NK-92 treated with Interleukin-12 subunit alpha and Interleukin-12 subunit beta, amount 100 ng/mL, for 24 hours (cell line): ENCODE results near the gene PRDM15.

Experiments used
- DNase-seq: peaks from one replicate; lab custom pipeline; 2025; lab: John Stamatoyannopoulos, UW

The PRDM15 gene

DNA sequence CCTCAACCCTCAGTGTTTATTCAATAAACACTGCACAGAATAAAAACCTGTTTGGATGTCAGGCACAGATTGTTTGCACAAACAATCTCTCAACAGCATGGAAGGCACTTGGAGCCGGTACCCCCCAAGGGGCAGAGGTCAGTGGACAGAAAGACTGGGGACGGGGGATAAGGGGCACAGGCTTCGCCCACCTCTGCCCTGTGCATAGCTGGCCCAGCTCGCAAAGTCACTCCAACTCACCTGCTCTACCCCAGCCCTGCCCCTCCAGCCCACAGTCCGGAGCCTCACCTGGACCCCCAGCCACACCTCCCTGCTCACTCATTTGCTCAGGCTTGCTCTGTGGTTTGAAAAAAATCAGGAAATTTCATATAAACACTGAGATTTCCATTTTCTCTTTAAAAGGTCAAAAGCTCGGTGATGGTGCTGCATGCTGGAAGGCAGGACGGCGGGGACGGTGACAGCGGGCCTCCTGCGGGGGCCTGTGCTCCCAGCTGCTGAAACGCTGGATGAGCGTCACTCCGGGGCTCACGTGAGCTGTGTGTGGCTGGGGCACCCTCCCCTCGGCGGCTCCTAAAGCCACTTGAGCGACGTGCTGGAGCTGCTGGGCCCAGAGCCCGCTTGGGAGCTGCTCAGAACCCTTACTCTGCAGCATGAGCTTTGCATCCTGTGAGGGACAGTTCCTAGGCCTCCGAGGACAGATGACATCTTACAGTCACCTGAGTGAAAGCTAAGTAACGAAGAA, 54.5 kb downstream of the PRDM15 start:
- no peak for DNase-seq

- DNase-seq, result no peak
Measured at GRCh38 chr21:41823906-41824305, 55.2 kb downstream of the PRDM15 start.

DNA sequence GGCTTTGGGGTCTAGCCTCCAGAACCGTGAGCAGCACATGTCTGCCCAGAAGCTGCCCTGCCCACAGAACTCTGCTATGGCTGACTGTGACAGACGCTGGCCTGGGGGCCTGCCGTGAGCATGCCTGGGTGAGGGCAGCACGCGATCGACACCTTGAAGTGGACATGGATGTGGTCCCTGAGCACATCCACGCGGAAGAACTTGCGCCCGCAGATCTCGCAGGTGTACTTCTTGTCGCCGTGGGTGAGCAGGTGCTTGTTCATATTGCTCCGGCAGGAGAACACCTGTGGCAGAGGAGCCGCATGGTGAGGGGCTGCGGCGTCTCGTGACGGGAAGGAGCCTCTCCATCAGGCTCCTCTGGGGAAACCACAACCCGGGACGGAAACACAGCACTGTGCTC, 56.0 kb downstream of the PRDM15 start:
- DNase-seq, result no peak

GRCh38 chr21:41821756-41822431, 57.2 kb downstream of the PRDM15 start:
- no peak for DNase-seq

- DNase-seq, result no peak
Measured at GRCh38 chr21:41821081-41821755, 57.9 kb downstream of the PRDM15 start.

DNA sequence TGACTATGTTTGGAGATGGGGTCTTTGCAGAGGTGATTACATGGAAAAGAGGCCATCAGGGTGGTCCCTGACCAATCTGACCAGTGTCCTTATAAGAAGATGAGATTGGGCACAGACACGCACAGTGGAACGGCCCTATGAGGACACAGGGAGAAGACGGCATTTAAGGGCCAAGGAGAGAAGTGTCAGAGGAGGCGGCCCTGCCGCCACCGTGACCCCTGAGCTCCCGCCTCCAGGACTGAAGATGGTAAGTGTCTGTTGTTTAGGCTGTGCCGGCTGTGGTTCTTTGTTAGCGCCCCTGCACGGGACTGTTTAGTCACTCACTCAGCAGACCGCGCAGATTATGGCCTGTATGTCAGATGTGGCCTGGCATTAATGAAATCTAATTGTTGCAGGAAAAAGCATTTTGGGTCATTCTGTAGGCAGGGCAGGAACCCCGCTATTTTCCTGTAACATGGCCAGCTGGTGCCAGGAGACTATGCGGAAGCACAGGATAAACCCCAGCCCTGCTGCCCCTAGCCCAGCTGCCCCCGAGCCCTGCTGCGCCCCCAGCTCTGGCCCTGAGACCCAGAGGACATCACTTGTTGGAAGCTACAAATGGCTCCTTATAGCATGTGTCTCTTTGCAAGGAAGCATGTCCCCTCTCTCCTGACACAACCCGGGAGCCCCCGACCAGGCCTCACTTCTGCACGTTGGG, 58.6 kb downstream of the PRDM15 start:
- DNase-seq, result no peak

DNA sequence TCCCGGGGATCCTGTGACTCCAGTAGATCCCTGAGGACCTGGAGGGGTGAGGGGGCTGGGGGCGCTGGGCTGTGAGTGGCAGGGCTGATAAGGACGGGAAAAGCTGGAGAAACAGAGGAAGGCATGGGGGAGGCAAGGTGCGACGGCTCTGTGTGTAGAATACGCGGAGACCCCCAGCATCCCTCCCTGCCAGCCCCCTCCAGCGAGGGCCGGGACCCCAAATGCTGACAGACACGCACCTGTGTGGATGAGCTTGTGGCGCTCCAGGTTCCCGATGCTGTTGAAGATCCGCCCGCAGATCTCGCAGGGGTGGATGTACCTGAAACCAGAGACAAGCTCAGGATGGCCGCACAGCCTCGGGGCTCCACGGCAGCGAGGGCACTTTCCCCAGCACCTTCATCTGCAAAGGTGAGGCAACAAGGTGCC, 59.3 kb downstream of the PRDM15 start:
- DNase-seq, result no peak

DNA sequence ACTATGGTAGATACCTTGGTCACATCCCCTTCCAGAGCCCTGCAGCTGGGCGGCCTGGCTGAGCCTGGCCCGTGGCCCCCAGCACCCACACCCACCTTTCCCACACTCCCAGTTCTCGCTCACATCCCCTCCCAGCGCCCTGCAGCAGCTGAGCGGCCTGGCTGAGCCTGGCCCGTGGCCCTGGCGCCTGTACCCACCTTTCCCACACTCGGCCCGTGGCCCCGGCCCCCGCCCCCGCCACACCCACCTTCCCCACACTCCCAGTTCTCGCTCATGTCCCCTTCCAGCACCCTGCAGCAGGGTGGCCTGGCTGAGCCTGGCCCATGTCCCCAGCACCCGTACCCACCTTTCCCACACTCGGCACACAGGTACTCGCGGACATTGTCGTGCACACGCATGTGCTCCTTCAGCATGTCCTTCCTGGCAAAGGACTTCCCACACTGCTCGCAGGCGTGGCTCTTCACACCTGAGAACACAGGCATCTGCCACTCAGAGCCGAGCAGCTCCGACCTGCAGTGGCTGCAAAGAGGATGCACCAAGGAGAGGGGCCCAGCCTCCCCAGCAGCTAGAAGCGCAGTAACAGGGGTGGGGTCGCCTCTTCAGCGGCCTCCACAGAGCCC, 59.8 kb downstream of the PRDM15 start:
- DNase-seq, result no peak

GRCh38 chr21:41817877-41818855, 61.0 kb downstream of the PRDM15 start:
- DNase-seq, result no peak

DNA sequence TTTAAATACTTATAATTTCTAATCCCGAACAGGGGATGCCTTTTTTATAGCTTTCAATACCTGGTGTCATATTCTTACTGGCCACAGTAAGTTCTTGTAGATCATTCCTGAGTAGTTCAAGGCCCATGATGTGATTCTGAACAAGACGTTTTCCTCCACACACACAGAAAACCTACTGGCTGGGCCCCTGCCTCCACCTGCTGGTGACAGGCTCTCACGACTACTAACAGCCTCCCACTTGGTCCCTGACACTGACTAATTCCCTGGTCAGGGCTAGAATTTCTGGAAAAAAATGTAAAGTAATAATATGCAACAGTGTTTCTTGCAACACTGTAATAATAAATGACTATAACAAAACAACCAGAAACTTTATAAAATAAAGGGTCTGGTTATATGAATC, 61.9 kb downstream of the PRDM15 start:
- no peak for DNase-seq

DNA sequence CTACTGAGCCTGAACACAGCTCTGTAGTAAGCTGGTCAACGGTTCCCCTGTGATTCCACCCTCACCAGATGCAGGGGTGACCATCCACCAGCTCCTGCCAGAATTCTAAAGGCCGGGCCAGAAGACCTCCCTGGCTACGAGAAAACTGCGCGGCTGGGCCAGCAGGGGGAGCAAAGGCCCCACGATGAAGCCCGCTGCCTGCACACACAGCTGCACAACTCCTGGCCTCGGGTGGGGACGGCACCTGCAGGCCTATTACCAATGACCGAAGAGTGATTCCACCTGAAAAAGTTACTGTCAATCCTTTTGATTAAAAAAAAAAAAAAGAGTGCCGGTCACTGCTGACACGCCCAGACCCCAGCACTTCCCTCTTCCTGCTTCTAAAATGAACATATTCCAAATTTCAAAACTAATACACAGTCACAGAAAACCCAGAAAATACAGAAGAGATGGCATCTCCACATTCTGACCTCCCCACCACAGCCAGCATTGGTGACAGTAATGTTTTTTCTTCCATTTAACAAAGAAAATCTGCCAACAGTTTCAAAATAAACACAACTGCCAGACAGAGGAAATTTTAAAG, 62.5 kb downstream of the PRDM15 start:
- no peak for DNase-seq

DNA sequence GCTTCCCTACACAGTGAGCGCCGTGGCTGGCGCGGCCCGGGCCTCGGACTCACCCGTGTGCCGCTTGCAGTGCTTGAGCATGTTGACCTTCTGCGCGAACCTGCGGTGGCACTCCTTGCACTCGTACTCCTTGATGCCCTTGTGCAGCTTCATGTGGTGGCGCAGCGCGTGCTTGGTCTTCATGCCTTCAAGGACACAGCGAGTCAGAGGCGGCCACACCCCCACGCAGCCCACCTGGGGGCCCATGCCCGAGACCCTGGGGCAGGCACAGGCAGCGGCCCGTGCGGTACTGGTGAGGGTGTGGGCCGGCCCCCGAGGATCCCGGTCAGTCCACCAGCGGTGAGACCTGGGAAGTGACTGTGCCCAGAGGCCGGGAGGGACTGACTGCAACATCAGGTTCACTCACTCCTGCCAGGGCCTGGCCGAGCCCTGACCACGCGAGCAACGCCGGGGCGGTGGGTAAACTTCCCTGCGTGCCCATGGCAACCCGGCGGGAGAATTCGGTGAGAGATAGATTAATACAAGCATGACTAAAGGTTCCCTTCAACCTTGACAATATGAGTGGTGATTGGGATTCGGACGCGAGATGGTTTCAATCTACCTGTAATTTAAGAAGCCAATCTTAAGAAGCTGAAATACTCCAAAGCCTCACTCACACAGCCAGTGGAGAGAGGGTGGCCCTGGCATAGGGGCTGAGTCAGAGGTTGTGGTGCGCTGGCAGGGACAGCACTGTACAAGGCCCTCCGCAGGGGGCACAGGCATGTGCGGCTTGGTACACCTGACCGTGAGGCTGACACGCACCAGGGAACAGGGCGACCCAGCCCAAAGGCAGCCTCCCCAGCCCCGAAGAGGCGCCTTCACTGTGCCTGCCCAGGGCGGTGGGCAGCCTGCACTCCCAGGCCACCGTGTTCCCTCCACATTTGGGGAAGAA, 63.2 kb downstream of the PRDM15 start:
- no peak for DNase-seq

- no peak for DNase-seq
Measured at GRCh38 chr21:41813226-41813625, 65.9 kb downstream of the PRDM15 start.

DNA sequence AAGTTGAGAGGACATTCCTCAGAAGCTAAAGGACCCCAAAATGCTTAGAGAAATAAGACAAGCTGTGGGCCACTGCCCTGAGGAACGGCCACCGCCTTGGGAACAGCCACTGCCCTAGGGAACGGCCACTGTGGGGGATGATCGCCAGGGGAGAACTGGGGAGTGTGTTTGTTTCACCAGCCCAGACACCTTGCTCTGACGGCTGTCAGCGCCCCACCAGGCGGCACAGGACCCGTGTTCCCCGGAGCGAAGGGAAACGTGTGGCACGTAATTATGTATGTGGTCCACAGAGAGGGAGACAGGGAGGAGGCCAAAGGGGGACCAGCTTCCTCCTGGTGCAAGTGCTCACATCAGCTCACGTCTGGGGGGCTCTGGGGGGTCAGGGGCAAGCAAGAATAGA, 66.5 kb downstream of the PRDM15 start:
- no peak for DNase-seq

DNA sequence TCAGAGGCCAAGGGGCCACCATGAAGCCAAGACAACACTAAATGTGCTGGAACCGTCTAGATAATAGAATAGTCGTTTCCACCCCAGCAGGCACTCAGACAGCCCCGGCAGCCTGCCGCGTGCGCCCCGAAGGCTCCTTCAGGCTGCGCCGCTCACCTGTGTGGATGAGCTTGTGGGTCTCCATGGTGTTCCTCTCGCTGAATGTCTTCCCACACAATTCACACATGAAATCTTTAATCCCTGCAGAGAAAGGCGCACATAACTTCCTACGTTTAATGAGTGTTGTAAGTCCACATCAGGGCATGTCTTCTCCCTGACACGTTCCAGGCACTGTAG, 68.6 kb downstream of the PRDM15 start:
- DNase-seq, result no peak

DNA sequence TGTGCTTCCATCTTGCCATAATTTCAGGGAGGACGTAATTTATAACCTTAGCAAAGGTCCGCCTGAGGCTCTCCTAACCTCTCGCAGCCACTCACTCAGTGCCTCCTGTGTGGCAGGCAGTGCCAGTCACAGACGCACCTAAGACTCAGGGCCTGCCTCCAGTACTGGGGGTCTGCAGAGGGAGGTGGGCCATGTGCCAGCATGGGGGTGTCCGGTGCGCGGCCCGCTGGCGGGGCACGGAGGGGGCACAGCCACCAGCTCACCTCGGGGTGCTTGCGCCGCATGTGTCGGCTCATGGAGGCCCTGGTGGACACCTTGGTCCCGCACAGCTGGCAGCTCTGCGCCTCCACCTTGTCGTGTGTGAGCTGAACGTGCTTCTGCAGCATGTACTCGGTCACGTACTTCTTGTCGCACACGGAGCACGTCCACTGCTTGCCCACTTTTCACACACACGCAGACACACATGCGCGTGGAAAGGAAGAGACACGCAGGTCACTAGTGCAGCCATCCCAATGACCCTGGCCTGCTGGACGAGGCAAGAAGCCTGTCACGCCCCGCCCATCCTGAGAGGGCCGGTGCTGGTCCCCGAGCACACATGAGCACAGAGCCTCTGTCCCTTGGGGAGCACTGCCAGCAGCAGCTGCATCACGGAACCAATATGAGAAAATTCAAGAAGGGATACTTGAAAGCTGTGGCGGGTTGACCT, 69.1 kb downstream of the PRDM15 start:
- no peak for DNase-seq

- DNase-seq, result no peak
Measured at GRCh38 chr21:41808846-41809245, 70.3 kb downstream of the PRDM15 start.

DNA sequence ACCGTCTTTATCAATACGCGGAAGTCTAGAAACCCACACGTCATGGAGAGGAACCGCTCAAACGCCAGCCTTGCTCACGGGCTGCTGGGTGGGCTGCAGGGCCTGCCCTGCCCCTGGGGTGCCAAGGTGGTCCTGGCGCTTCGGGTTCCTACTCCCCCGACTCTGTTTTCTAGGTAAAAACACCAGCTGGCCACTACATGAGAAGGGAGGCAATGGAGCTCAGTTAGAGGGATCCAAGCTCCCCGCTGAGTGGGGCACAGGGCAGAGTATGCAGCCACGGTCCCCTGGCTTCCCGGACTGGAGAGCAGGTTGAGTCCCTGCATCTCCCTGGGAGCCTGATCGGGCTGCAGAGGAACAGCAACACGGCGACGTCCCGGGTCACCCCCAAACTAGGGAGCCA, 71.0 kb downstream of the PRDM15 start:
- no peak for DNase-seq

GRCh38 chr21:41806773-41807172, 72.4 kb downstream of the PRDM15 start:
- no peak for DNase-seq
